Caco-2 (cell line): ENCODE results near the gene GLS. TPM values are rescaled to one million over a fixed set of nuclear protein-coding genes. Genes with fewer than 3 reads are reported as not detected.

Experiments used
- Bru-seq: library from RNA; stranded (reverse); fragments of 400-500 nt; gene quantifications from one replicate; lab custom pipeline; 2021; lab: Mats Ljungman, UMichigan
- BruChase-seq, 2 experiments: library from RNA; stranded (reverse); fragments of 400-500 nt; gene quantifications; one replicate each; lab custom pipeline; 2021; lab: Mats Ljungman, UMichigan
- BruUV-seq: library from RNA; stranded (reverse); fragments of 400-500 nt; replicated peaks from 2 replicates; lab custom pipeline; 2021; lab: Mats Ljungman, UMichigan
- CTCF ChIA-PET: fragments of 300-600 bp; sonication (Branson Sonifier 250); formaldehyde crosslinking; loops from one replicate; lab custom pipeline; 2022; ENCODE audit warnings: antibody characterized with exemption; lab: Charles Lee
- POLR2A ChIA-PET: fragments of 300-600 bp; sonication (Branson Sonifier 250); formaldehyde crosslinking; loops from one replicate; lab custom pipeline; 2022; ENCODE audit warnings: antibody characterized with exemption; lab: Charles Lee
- DNase-seq, 2 experiments: peaks; one replicate each; pipeline versions ENCODE4 v3.0.0 to v3.0.0-alpha.2; 2020 to 2022
- H3K27me3 ChIP-seq: replicated peaks from 2 replicates; pipeline ENCODE4 v1.6.0; 2011; ENCODE audit warnings: low read length; ENCODE audit not compliant: control insufficient read depth, insufficient read depth
- H3K36me3 ChIP-seq: 2 replicates; pipeline ENCODE4 v1.5.1; 2011; ENCODE audit warnings: low read length; ENCODE audit not compliant: control insufficient read depth, insufficient read depth
- H3K4me1 ChIP-seq: fragments of 250-450 bp; sonication (Bioruptor Pico); 2 replicates; pipeline ENCODE4 v1.5.1; 2020; ENCODE audit warnings: mild to moderate bottlenecking
- H3K4me3 ChIP-seq: 2 replicates; pipeline ENCODE4 v1.5.1; 2011; ENCODE audit warnings: low read depth, mild to moderate bottlenecking, control low read depth, low read length
- H3K9me3 ChIP-seq: fragments of 250-450 bp; sonication (Bioruptor Pico); 2 replicates; pipeline ENCODE4 v1.5.1; 2020; ENCODE audit warnings: mild to moderate bottlenecking, moderate library complexity
- H3K27ac Mint-ChIP-seq: one replicate; pipeline ENCODE4 v1.8.0; 2022; ENCODE audit warnings: mixed read lengths; ENCODE audit not compliant: unreplicated experiment
- H3K27me3 Mint-ChIP-seq: one replicate; pipeline ENCODE4 v1.8.0; 2022; ENCODE audit warnings: mixed read lengths; ENCODE audit not compliant: insufficient read depth, unreplicated experiment
- H3K36me3 Mint-ChIP-seq: one replicate; pipeline ENCODE4 v1.8.0; 2022; ENCODE audit warnings: mild to moderate bottlenecking, mixed read lengths; ENCODE audit not compliant: insufficient read depth, unreplicated experiment
- H3K4me1 Mint-ChIP-seq: one replicate; pipeline ENCODE4 v1.8.0; 2022; ENCODE audit warnings: low read depth, mixed read lengths; ENCODE audit not compliant: unreplicated experiment
- H3K4me3 Mint-ChIP-seq: one replicate; pipeline ENCODE4 v1.8.0; 2022; ENCODE audit warnings: mild to moderate bottlenecking, moderate library complexity, mixed read lengths; ENCODE audit not compliant: unreplicated experiment
- H3K9me3 Mint-ChIP-seq: one replicate; pipeline ENCODE4 v1.8.0; 2022; ENCODE audit warnings: mixed read lengths; ENCODE audit not compliant: unreplicated experiment
- intact Hi-C: fragments of 100-400 bp; cut with micrococcal nuclease; formaldehyde crosslinking; loops from one replicate; pipeline ENCODE4 v1.10.0; 2022; ENCODE audit not compliant: unreplicated experiment
- long read RNA-seq: library from polyadenylated mRNA; stranded (forward); transcript quantifications from one replicate; pipeline ENCODE4 v2.0.0, GENCODE V29; 2022
- total RNA-seq: library from RNA; stranded (reverse); gene quantifications from 2 replicates; pipeline ENCODE4 v1.2.3, GENCODE V29; 2022
- TF ChIP-seq, protein P1 (sequence below), 2 experiments: fragments of 200-600 bp in 1 of 2; IDR thresholded peaks; 1 replicate in 1 of 2; 2 replicates in 1 of 2; pipeline versions ENCODE4 v1.5.1 to v1.8.0; 2011 to 2022; ENCODE audit warnings: antibody characterized with exemption in 1 of 2, control low read depth in 1 of 2, inconsistent platforms in 1 of 2, low read depth in 1 of 2, low read length in 1 of 2, mild to moderate bottlenecking in 1 of 2, moderate library complexity in 1 of 2; ENCODE audit not compliant: insufficient read depth in 1 of 2, severe bottlenecking in 1 of 2, unreplicated experiment in 1 of 2

The GLS gene
- total RNA-seq (107 and 136 TPM in 2 replicates), Bru-seq, nascent RNA (percentile 98 among the genes with signal in this experiment), BruChase-seq, experiment 1, labeled RNA remaining after a 2-hour chase (percentile 97 among the genes with signal in this experiment), BruChase-seq, experiment 2, labeled RNA remaining after a 6-hour chase (percentile 96 among the genes with signal in this experiment)
- long read RNA-seq, full-length matches to known transcripts: 111 of 145 reads
- long read RNA-seq, partial matches to known transcripts: 18 of 145 reads
- long read RNA-seq, other reads (novel, unspliced or antisense): 16 of 145 reads

- peak within 1 kb of the TSS; percentile 98 for H3K4me3 ChIP-seq
- no peaks in the 10 kb centered on the region for H3K9me3 ChIP-seq
- no peaks in the 10 kb centered on the region for H3K9me3 Mint-ChIP-seq
- H3K4me1 Mint-ChIP-seq: peaks cover 19% of the 10 kb centered on the region
- no peaks in the 10 kb centered on the region for H3K27me3 Mint-ChIP-seq
- H3K36me3 Mint-ChIP-seq: peaks cover 44% of the 10 kb centered on the region
- peak within 1 kb of the TSS; percentile 97 for H3K4me3 Mint-ChIP-seq
- peaks cover 12% of the 10 kb centered on the region for H3K4me1 ChIP-seq
- TF ChIP-seq, protein P1, sequence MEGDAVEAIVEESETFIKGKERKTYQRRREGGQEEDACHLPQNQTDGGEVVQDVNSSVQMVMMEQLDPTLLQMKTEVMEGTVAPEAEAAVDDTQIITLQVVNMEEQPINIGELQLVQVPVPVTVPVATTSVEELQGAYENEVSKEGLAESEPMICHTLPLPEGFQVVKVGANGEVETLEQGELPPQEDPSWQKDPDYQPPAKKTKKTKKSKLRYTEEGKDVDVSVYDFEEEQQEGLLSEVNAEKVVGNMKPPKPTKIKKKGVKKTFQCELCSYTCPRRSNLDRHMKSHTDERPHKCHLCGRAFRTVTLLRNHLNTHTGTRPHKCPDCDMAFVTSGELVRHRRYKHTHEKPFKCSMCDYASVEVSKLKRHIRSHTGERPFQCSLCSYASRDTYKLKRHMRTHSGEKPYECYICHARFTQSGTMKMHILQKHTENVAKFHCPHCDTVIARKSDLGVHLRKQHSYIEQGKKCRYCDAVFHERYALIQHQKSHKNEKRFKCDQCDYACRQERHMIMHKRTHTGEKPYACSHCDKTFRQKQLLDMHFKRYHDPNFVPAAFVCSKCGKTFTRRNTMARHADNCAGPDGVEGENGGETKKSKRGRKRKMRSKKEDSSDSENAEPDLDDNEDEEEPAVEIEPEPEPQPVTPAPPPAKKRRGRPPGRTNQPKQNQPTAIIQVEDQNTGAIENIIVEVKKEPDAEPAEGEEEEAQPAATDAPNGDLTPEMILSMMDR (IDR thresholded peaks at IDR 0.05; ENCODE audit: insufficient read depth in 1 of 2, low read depth in 1 of 2, low read length in 1 of 2, severe bottlenecking in 1 of 2, unreplicated experiment in 1 of 2): no peak
- H3K36me3 ChIP-seq: no peaks in the 10 kb centered on the region
- peak within 1 kb of the TSS; percentile 94 for H3K27ac Mint-ChIP-seq
- peak; percentile 97 for DNase-seq
- ChIA-PET CTCF (no interaction called here), POLR2A (interaction anchor here (0.6 to 2.6 kb wide), 7 partner anchors 16 to 644 kb away, joined by 3 to 11 read pairs (median 6); no protein-coding TSS in a partner anchor)
- intact Hi-C loops: loop anchor here (1.0 to 10.0 kb wide), 7 partner anchors 16 to 236 kb away; partner anchors contain the start of genes NAB1 and STAT1
- H3K27me3 ChIP-seq: no peaks in the 10 kb centered on the region
- BruUV-seq: no TSS peak
Observed at GRCh38 chr2:190880378-190881083, at the start of gene GLS. TSS of gene GLS (plus strand) at chr2:190880821. CDS start at chr2:190881085, 264 bp downstream.

DNA sequence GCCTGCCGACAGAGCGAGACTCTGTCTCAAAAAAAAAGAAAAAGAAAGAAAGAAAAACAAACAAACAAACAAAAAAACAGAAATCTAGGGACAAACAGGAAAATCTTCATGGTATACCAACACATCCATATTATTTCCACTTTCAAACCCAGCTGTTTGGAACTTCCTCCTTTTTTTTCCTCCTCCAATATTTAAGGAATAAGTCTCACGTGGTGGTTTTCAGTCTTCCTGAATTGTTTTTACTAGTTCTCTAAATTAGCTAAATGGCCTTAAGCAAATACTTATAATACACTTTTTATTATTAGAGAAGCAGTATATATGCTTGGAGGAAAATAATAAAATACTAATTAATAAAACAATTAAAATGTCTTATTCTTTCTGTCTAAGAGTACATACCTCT lies 48.7 kb upstream of the GLS start:
- Histone ChIP-seq H3K4me3 (no peak overlapping the region), H3K4me1 (peaks cover 5% of the 10 kb centered on the region), H3K27me3 (no peaks in the 10 kb centered on the region), H3K36me3 (no peaks in the 10 kb centered on the region), H3K9me3 (no peaks in the 10 kb centered on the region)
- H3K9me3 Mint-ChIP-seq: peaks cover 10% of the 10 kb centered on the region
- no TSS peak for BruUV-seq
- DNase-seq: no peak
- no peaks in the 10 kb centered on the region for H3K27me3 Mint-ChIP-seq
- H3K27ac Mint-ChIP-seq: no peak overlapping the region
- peaks cover 9% of the 10 kb centered on the region for H3K4me1 Mint-ChIP-seq
- no peaks in the 10 kb centered on the region for H3K36me3 Mint-ChIP-seq
- intact Hi-C loops: no loop called here
- POLR2A ChIA-PET: no interaction called here
- CTCF ChIA-PET: no interaction called here
- TF ChIP-seq, protein P1 (IDR thresholded peaks at IDR 0.05; ENCODE audit: insufficient read depth in 1 of 2, low read depth in 1 of 2, low read length in 1 of 2, severe bottlenecking in 1 of 2, unreplicated experiment in 1 of 2): no peak
- no peak overlapping the region for H3K4me3 Mint-ChIP-seq

DNA sequence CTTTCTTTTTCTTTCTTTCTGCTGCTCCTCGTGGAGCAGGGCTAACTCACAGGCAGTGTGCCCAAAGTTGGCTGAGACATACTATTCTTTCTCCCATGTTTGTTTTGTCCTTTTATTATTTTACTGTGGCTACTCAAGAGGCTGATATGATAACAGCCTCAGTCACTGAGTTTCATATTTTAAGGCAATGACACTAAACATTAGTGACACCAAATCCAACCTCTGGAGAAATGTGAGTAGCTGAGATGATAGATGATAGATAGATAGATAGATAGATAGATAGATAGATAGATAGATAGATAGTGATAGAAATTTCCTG lies 45.8 kb upstream of the GLS start:
- no peak overlapping the region for H3K4me3 ChIP-seq
- no peaks in the 10 kb centered on the region for H3K36me3 Mint-ChIP-seq
- POLR2A ChIA-PET: no interaction called here
- H3K9me3 Mint-ChIP-seq: peaks cover 10% of the 10 kb centered on the region
- no peaks in the 10 kb centered on the region for H3K27me3 Mint-ChIP-seq
- intact Hi-C loops: loop anchor here (1.0 to 2.0 kb wide), 2 partner anchors 20 to 26 kb away; no protein-coding TSS in a partner anchor
- H3K4me3 Mint-ChIP-seq: peak overlapping the region; percentile 5
- CTCF ChIA-PET: interaction anchor here (0.5 kb wide), 1 partner anchor 1072 kb away, joined by 4 read pairs; no protein-coding TSS in a partner anchor
- H3K4me1 Mint-ChIP-seq: peaks cover 9% of the 10 kb centered on the region
- H3K27me3 ChIP-seq: no peaks in the 10 kb centered on the region
- DNase-seq: no peak
- H3K4me1 ChIP-seq: peaks cover 5% of the 10 kb centered on the region
- H3K27ac Mint-ChIP-seq: peak overlapping the region; percentile 21
- BruUV-seq: no TSS peak
- H3K9me3 ChIP-seq: no peaks in the 10 kb centered on the region
- H3K36me3 ChIP-seq: no peaks in the 10 kb centered on the region
- TF ChIP-seq, protein P1 (IDR thresholded peaks at IDR 0.05; ENCODE audit: insufficient read depth in 1 of 2, low read depth in 1 of 2, low read length in 1 of 2, severe bottlenecking in 1 of 2, unreplicated experiment in 1 of 2): no peak
